Measurements from ENCODE around the gene SHISA9.

Gene SHISA9

GRCh38 chr16:13014476-13014875 is 113.1 kb downstream of the SHISA9 start:
- Histone ChIP-seq H3K9me3 (ENCODE audit: insufficient read depth, low read length) (no peaks in the 10 kb centered on the region), H3K27me3 (ENCODE audit: insufficient read depth, insufficient read length) (no peaks in the 10 kb centered on the region), H3K9ac (ENCODE audit: insufficient read length, low read depth) (no peak overlapping the region), H3K4me3 (ENCODE audit: insufficient read length, low read depth) (no peak overlapping the region), H3K36me3 (ENCODE audit: insufficient read depth, insufficient read length, low read length) (no peaks in the 10 kb centered on the region), H3K4me1 (ENCODE audit: insufficient read depth, insufficient read length) (peaks cover 20% of the 10 kb centered on the region)
- no peak for TF ChIP-seq YY1 (IDR thresholded peaks at IDR 0.05; ENCODE audit: insufficient read depth, insufficient read length)
- TF ChIP-seq ZNF274 (IDR thresholded peaks at IDR 0.05; ENCODE audit: low read depth, low read length): no peak
- no peak for TF ChIP-seq SUZ12 (IDR thresholded peaks at IDR 0.05; ENCODE audit: extremely low read depth, insufficient read depth, insufficient read length)
- DNase-seq (ENCODE audit: low read depth, low spot score): no peak

DNA sequence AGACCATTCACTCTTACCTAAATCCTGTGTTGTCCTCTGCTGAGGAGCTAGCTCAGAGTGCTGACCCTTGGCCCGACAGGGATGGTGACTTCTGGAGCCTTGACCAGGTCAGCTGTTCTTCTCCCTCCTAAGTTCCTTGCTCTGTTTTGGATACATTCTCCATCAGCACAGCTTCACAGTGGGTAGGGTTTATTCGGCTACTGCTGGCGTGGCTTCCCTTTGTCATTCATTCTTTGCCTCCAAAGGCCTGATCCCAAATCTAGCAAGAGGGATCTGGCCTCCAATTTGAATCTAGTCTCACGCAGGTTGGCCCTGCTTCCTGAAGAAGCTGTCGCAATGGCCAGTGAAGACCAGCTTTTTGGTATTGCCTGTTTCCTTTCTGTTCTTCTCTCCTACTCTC is 116.6 kb downstream of the SHISA9 start:
- H3K27me3 ChIP-seq (ENCODE audit: insufficient read depth, insufficient read length): no peaks in the 10 kb centered on the region
- no peak for TF ChIP-seq YY1 (IDR thresholded peaks at IDR 0.05; ENCODE audit: insufficient read depth, insufficient read length)
- TF ChIP-seq ZNF274 (IDR thresholded peaks at IDR 0.05; ENCODE audit: low read depth, low read length): no peak
- TF ChIP-seq SUZ12 (IDR thresholded peaks at IDR 0.05; ENCODE audit: extremely low read depth, insufficient read depth, insufficient read length): no peak
- peaks cover 14% of the 10 kb centered on the region for H3K4me1 ChIP-seq (ENCODE audit: insufficient read depth, insufficient read length)
- no peaks in the 10 kb centered on the region for H3K9me3 ChIP-seq (ENCODE audit: insufficient read depth, low read length)
- H3K4me3 ChIP-seq (ENCODE audit: insufficient read length, low read depth): no peak overlapping the region
- no peak for DNase-seq (ENCODE audit: low read depth, low spot score)
- no peak overlapping the region for H3K9ac ChIP-seq (ENCODE audit: insufficient read length, low read depth)
- no peaks in the 10 kb centered on the region for H3K36me3 ChIP-seq (ENCODE audit: insufficient read depth, insufficient read length, low read length)

DNA sequence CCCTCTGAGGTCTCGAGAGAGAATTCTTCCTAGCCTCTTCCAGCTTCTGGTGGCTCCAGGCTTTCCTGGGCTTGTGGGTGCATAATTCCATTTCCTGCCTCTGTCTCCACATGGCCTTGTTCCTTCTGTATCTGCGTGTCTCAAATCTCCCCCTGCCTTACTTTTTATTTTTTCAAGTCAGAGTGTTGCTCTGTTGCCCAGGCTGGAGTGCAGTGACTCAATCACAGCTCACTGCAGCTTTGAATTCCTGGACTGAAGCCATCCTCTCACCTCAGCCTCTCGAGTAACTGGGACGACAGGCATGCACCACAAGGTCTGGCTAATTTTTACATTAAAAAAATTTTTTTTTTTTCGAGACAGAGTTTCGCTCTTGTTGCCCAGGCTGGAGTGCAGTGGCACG is 120.6 kb downstream of the SHISA9 start:
- Histone ChIP-seq H3K9ac (ENCODE audit: insufficient read length, low read depth) (no peak overlapping the region), H3K9me3 (ENCODE audit: insufficient read depth, low read length) (no peaks in the 10 kb centered on the region), H3K36me3 (ENCODE audit: insufficient read depth, insufficient read length, low read length) (no peaks in the 10 kb centered on the region), H3K27me3 (ENCODE audit: insufficient read depth, insufficient read length) (no peaks in the 10 kb centered on the region), H3K4me3 (ENCODE audit: insufficient read length, low read depth) (no peak overlapping the region), H3K4me1 (ENCODE audit: insufficient read depth, insufficient read length) (peaks cover 9% of the 10 kb centered on the region)
- TF ChIP-seq ZNF274 (IDR thresholded peaks at IDR 0.05; ENCODE audit: low read depth, low read length) (no peak), SUZ12 (IDR thresholded peaks at IDR 0.05; ENCODE audit: extremely low read depth, insufficient read depth, insufficient read length) (no peak), YY1 (IDR thresholded peaks at IDR 0.05; ENCODE audit: insufficient read depth, insufficient read length) (no peak)
- DNase-seq (ENCODE audit: low read depth, low spot score): no peak

GRCh38 chr16:13029786-13030185 is 128.4 kb downstream of the SHISA9 start:
- TF ChIP-seq ZNF274 (IDR thresholded peaks at IDR 0.05; ENCODE audit: low read depth, low read length): no peak
- TF ChIP-seq YY1 (IDR thresholded peaks at IDR 0.05; ENCODE audit: insufficient read depth, insufficient read length): no peak
- no peak for TF ChIP-seq SUZ12 (IDR thresholded peaks at IDR 0.05; ENCODE audit: extremely low read depth, insufficient read depth, insufficient read length)
- DNase-seq (ENCODE audit: low read depth, low spot score): no peak
- H3K9me3 ChIP-seq (ENCODE audit: insufficient read depth, low read length): no peaks in the 10 kb centered on the region
- H3K27me3 ChIP-seq (ENCODE audit: insufficient read depth, insufficient read length): no peaks in the 10 kb centered on the region
- H3K4me1 ChIP-seq (ENCODE audit: insufficient read depth, insufficient read length): no peaks in the 10 kb centered on the region
- no peak overlapping the region for H3K4me3 ChIP-seq (ENCODE audit: insufficient read length, low read depth)
- no peaks in the 10 kb centered on the region for H3K36me3 ChIP-seq (ENCODE audit: insufficient read depth, insufficient read length, low read length)
- no peak overlapping the region for H3K9ac ChIP-seq (ENCODE audit: insufficient read length, low read depth)

GRCh38 chr16:13030769-13031168 is 129.4 kb downstream of the SHISA9 start:
- Histone ChIP-seq H3K36me3 (ENCODE audit: insufficient read depth, insufficient read length, low read length) (no peaks in the 10 kb centered on the region), H3K9ac (ENCODE audit: insufficient read length, low read depth) (no peak overlapping the region), H3K27me3 (ENCODE audit: insufficient read depth, insufficient read length) (no peaks in the 10 kb centered on the region), H3K9me3 (ENCODE audit: insufficient read depth, low read length) (no peaks in the 10 kb centered on the region), H3K4me1 (ENCODE audit: insufficient read depth, insufficient read length) (no peaks in the 10 kb centered on the region), H3K4me3 (ENCODE audit: insufficient read length, low read depth) (no peak overlapping the region)
- TF ChIP-seq SUZ12 (IDR thresholded peaks at IDR 0.05; ENCODE audit: extremely low read depth, insufficient read depth, insufficient read length): no peak
- TF ChIP-seq ZNF274 (IDR thresholded peaks at IDR 0.05; ENCODE audit: low read depth, low read length): no peak
- no peak for TF ChIP-seq YY1 (IDR thresholded peaks at IDR 0.05; ENCODE audit: insufficient read depth, insufficient read length)
- DNase-seq (ENCODE audit: low read depth, low spot score): no peak

GRCh38 chr16:13032911-13033310 is 131.5 kb downstream of the SHISA9 start:
- no peak for TF ChIP-seq YY1 (IDR thresholded peaks at IDR 0.05; ENCODE audit: insufficient read depth, insufficient read length)
- TF ChIP-seq SUZ12 (IDR thresholded peaks at IDR 0.05; ENCODE audit: extremely low read depth, insufficient read depth, insufficient read length): no peak
- TF ChIP-seq ZNF274 (IDR thresholded peaks at IDR 0.05; ENCODE audit: low read depth, low read length): no peak
- Histone ChIP-seq H3K4me3 (ENCODE audit: insufficient read length, low read depth) (no peak overlapping the region), H3K9ac (ENCODE audit: insufficient read length, low read depth) (no peak overlapping the region), H3K36me3 (ENCODE audit: insufficient read depth, insufficient read length, low read length) (no peaks in the 10 kb centered on the region), H3K4me1 (ENCODE audit: insufficient read depth, insufficient read length) (no peaks in the 10 kb centered on the region), H3K9me3 (ENCODE audit: insufficient read depth, low read length) (no peaks in the 10 kb centered on the region), H3K27me3 (ENCODE audit: insufficient read depth, insufficient read length) (no peaks in the 10 kb centered on the region)
- no peak for DNase-seq (ENCODE audit: low read depth, low spot score)

- no peaks in the 10 kb centered on the region for H3K27me3 ChIP-seq (ENCODE audit: insufficient read depth, insufficient read length)
- TF ChIP-seq SUZ12 (IDR thresholded peaks at IDR 0.05; ENCODE audit: extremely low read depth, insufficient read depth, insufficient read length) (no peak), ZNF274 (IDR thresholded peaks at IDR 0.05; ENCODE audit: low read depth, low read length) (no peak), YY1 (IDR thresholded peaks at IDR 0.05; ENCODE audit: insufficient read depth, insufficient read length) (no peak)
- H3K36me3 ChIP-seq (ENCODE audit: insufficient read depth, insufficient read length, low read length): no peaks in the 10 kb centered on the region
- H3K4me1 ChIP-seq (ENCODE audit: insufficient read depth, insufficient read length): no peaks in the 10 kb centered on the region
- H3K9me3 ChIP-seq (ENCODE audit: insufficient read depth, low read length): no peaks in the 10 kb centered on the region
- no peak overlapping the region for H3K9ac ChIP-seq (ENCODE audit: insufficient read length, low read depth)
- H3K4me3 ChIP-seq (ENCODE audit: insufficient read length, low read depth): no peak overlapping the region
- peak; percentile 66 for DNase-seq (ENCODE audit: low read depth, low spot score)
These were observed 135.2 kb downstream of the SHISA9 start for GRCh38 chr16:13036600-13036999.
